Caco-2 (cell line): ENCODE results near the gene INPP5E. TPM values are rescaled to one million over a fixed set of nuclear protein-coding genes. Genes with fewer than 3 reads are reported as not detected.

ENCODE experiments used
- BruUV-seq: library from RNA; stranded (reverse); fragments of 400-500 nt; replicated peaks from 2 replicates; lab custom pipeline; 2021; lab: Mats Ljungman, UMichigan
- CTCF ChIA-PET: fragments of 300-600 bp; sonication (Branson Sonifier 250); formaldehyde crosslinking; loops from one replicate; lab custom pipeline; 2022; ENCODE audit warnings: antibody characterized with exemption; lab: Charles Lee
- POLR2A ChIA-PET: fragments of 300-600 bp; sonication (Branson Sonifier 250); formaldehyde crosslinking; loops from one replicate; lab custom pipeline; 2022; ENCODE audit warnings: antibody characterized with exemption; lab: Charles Lee
- DNase-seq, 2 experiments: peaks; one replicate each; pipeline versions ENCODE4 v3.0.0 to v3.0.0-alpha.2; 2020 to 2022
- H3K27me3 ChIP-seq: replicated peaks from 2 replicates; pipeline ENCODE4 v1.6.0; 2011; ENCODE audit warnings: low read length; ENCODE audit not compliant: control insufficient read depth, insufficient read depth
- H3K36me3 ChIP-seq: 2 replicates; pipeline ENCODE4 v1.5.1; 2011; ENCODE audit warnings: low read length; ENCODE audit not compliant: control insufficient read depth, insufficient read depth
- H3K4me1 ChIP-seq: fragments of 250-450 bp; sonication (Bioruptor Pico); 2 replicates; pipeline ENCODE4 v1.5.1; 2020; ENCODE audit warnings: mild to moderate bottlenecking
- H3K4me3 ChIP-seq: 2 replicates; pipeline ENCODE4 v1.5.1; 2011; ENCODE audit warnings: low read depth, mild to moderate bottlenecking, control low read depth, low read length
- H3K9me3 ChIP-seq: fragments of 250-450 bp; sonication (Bioruptor Pico); 2 replicates; pipeline ENCODE4 v1.5.1; 2020; ENCODE audit warnings: mild to moderate bottlenecking, moderate library complexity
- H3K27ac Mint-ChIP-seq: one replicate; pipeline ENCODE4 v1.8.0; 2022; ENCODE audit warnings: mixed read lengths; ENCODE audit not compliant: unreplicated experiment
- H3K27me3 Mint-ChIP-seq: one replicate; pipeline ENCODE4 v1.8.0; 2022; ENCODE audit warnings: mixed read lengths; ENCODE audit not compliant: insufficient read depth, unreplicated experiment
- H3K36me3 Mint-ChIP-seq: one replicate; pipeline ENCODE4 v1.8.0; 2022; ENCODE audit warnings: mild to moderate bottlenecking, mixed read lengths; ENCODE audit not compliant: insufficient read depth, unreplicated experiment
- H3K4me1 Mint-ChIP-seq: one replicate; pipeline ENCODE4 v1.8.0; 2022; ENCODE audit warnings: low read depth, mixed read lengths; ENCODE audit not compliant: unreplicated experiment
- H3K4me3 Mint-ChIP-seq: one replicate; pipeline ENCODE4 v1.8.0; 2022; ENCODE audit warnings: mild to moderate bottlenecking, moderate library complexity, mixed read lengths; ENCODE audit not compliant: unreplicated experiment
- H3K9me3 Mint-ChIP-seq: one replicate; pipeline ENCODE4 v1.8.0; 2022; ENCODE audit warnings: mixed read lengths; ENCODE audit not compliant: unreplicated experiment
- intact Hi-C: fragments of 100-400 bp; cut with micrococcal nuclease; formaldehyde crosslinking; loops from one replicate; pipeline ENCODE4 v1.10.0; 2022; ENCODE audit not compliant: unreplicated experiment
- total RNA-seq: library from RNA; stranded (reverse); gene quantifications from 2 replicates; pipeline ENCODE4 v1.2.3, GENCODE V29; 2022
- TF ChIP-seq, protein P1 (sequence below), 2 experiments: fragments of 200-600 bp in 1 of 2; IDR thresholded peaks; 1 replicate in 1 of 2; 2 replicates in 1 of 2; pipeline versions ENCODE4 v1.5.1 to v1.8.0; 2011 to 2022; ENCODE audit warnings: antibody characterized with exemption in 1 of 2, control low read depth in 1 of 2, inconsistent platforms in 1 of 2, low read depth in 1 of 2, low read length in 1 of 2, mild to moderate bottlenecking in 1 of 2, moderate library complexity in 1 of 2; ENCODE audit not compliant: insufficient read depth in 1 of 2, severe bottlenecking in 1 of 2, unreplicated experiment in 1 of 2

Gene INPP5E
- total RNA-seq, 1 experiment from 2014 or later = 18.6 TPM

- TF ChIP-seq, protein P1, sequence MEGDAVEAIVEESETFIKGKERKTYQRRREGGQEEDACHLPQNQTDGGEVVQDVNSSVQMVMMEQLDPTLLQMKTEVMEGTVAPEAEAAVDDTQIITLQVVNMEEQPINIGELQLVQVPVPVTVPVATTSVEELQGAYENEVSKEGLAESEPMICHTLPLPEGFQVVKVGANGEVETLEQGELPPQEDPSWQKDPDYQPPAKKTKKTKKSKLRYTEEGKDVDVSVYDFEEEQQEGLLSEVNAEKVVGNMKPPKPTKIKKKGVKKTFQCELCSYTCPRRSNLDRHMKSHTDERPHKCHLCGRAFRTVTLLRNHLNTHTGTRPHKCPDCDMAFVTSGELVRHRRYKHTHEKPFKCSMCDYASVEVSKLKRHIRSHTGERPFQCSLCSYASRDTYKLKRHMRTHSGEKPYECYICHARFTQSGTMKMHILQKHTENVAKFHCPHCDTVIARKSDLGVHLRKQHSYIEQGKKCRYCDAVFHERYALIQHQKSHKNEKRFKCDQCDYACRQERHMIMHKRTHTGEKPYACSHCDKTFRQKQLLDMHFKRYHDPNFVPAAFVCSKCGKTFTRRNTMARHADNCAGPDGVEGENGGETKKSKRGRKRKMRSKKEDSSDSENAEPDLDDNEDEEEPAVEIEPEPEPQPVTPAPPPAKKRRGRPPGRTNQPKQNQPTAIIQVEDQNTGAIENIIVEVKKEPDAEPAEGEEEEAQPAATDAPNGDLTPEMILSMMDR (IDR thresholded peaks at IDR 0.05; ENCODE audit: insufficient read depth in 1 of 2, low read depth in 1 of 2, low read length in 1 of 2, severe bottlenecking in 1 of 2, unreplicated experiment in 1 of 2) = no peak
- POLR2A ChIA-PET = no interaction called here
- no peaks in the 10 kb centered on the region for H3K9me3 ChIP-seq
- CTCF ChIA-PET = no interaction called here
- no peak overlapping the region for H3K4me3 Mint-ChIP-seq
- peaks cover 92% of the 10 kb centered on the region for H3K36me3 Mint-ChIP-seq
- DNase-seq = no peak
- intact Hi-C loops = no loop called here
- H3K4me1 ChIP-seq = no peaks in the 10 kb centered on the region
- H3K27me3 Mint-ChIP-seq = no peaks in the 10 kb centered on the region
- H3K9me3 Mint-ChIP-seq = no peaks in the 10 kb centered on the region
- no peaks in the 10 kb centered on the region for H3K4me1 Mint-ChIP-seq
- no peak overlapping the region for H3K27ac Mint-ChIP-seq
- peaks cover 8% of the 10 kb centered on the region for H3K36me3 ChIP-seq
- BruUV-seq = no TSS peak
- no peak overlapping the region for H3K4me3 ChIP-seq
- H3K27me3 ChIP-seq = no peaks in the 10 kb centered on the region
Observed at GRCh38 chr9:136470356-136470755, 30.7 kb upstream of the INPP5E start.

DNA sequence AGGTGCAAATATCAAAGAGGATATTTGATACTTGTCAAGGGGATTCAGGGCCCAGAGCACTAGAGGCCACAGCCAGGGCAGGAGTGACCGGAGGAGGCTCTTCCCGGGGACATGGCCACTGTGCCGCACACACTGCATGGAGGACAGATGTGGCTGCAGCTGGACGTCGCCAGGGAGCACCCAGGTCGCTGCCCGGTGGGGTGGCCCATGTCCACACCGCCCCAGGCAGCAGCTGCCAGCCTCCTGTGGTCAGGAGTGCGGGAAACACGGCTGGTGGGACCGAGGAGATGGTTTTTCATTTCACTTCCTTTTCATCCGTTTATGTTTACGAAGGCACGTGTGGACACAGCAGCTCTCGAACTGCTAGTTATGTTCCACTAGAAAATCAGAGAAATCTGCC, 28.1 kb upstream of the INPP5E start:
- Mint-ChIP-seq H3K4me3 (no peak overlapping the region), H3K9me3 (no peaks in the 10 kb centered on the region), H3K27me3 (no peaks in the 10 kb centered on the region), H3K27ac (no peak overlapping the region), H3K4me1 (no peaks in the 10 kb centered on the region), H3K36me3 (peaks cover 91% of the 10 kb centered on the region)
- intact Hi-C loops = no loop called here
- no peaks in the 10 kb centered on the region for H3K27me3 ChIP-seq
- no peaks in the 10 kb centered on the region for H3K4me1 ChIP-seq
- no peaks in the 10 kb centered on the region for H3K9me3 ChIP-seq
- peaks cover 8% of the 10 kb centered on the region for H3K36me3 ChIP-seq
- ChIA-PET POLR2A (no interaction called here), CTCF (interaction anchor here (1.0 kb wide), 1 partner anchor 58 kb away, joined by 3 read pairs; no protein-coding TSS in a partner anchor)
- TF ChIP-seq, protein P1 (IDR thresholded peaks at IDR 0.05; ENCODE audit: insufficient read depth in 1 of 2, low read depth in 1 of 2, low read length in 1 of 2, severe bottlenecking in 1 of 2, unreplicated experiment in 1 of 2) = no peak
- no TSS peak for BruUV-seq
- DNase-seq = no peak
- no peak overlapping the region for H3K4me3 ChIP-seq

DNA sequence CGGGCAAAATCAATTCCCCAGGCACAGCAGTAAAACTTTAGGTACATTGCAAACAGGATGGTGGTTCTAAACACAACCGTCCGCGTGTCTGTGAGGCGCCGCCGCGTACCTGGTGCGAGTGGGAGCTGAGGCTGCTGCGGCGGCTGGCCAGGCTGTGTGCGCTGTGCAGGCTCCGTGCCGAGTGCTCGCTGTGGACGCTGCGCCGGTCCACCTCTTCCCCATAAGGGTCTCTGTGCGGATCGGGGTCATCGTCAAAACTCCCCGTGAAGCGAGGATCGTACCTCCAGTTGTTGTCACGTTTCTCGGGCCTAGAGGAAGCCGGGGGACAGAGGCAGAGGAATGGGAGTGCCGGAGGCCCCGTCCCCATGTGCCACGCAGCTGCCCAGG, 26.5 kb upstream of the INPP5E start:
- Mint-ChIP-seq H3K27me3 (no peaks in the 10 kb centered on the region), H3K27ac (no peak overlapping the region), H3K36me3 (peaks cover 90% of the 10 kb centered on the region), H3K9me3 (no peaks in the 10 kb centered on the region), H3K4me1 (no peaks in the 10 kb centered on the region), H3K4me3 (no peak overlapping the region)
- BruUV-seq = no TSS peak
- Histone ChIP-seq H3K4me3 (no peak overlapping the region), H3K27me3 (no peaks in the 10 kb centered on the region), H3K4me1 (no peaks in the 10 kb centered on the region), H3K36me3 (peaks cover 5% of the 10 kb centered on the region), H3K9me3 (no peaks in the 10 kb centered on the region)
- no peak for DNase-seq
- ChIA-PET POLR2A (no interaction called here), CTCF (no interaction called here)
- intact Hi-C loops = no loop called here
- TF ChIP-seq, protein P1 (IDR thresholded peaks at IDR 0.05; ENCODE audit: insufficient read depth in 1 of 2, low read depth in 1 of 2, low read length in 1 of 2, severe bottlenecking in 1 of 2, unreplicated experiment in 1 of 2) = no peak
